NCI-H187 treated with DMSO at 0.1 percent for 48 hours (cell line): ENCODE data around the gene MEAK7.

Experiments used
- DNase-seq: peaks from one replicate; lab custom pipeline; 2025; lab: John Stamatoyannopoulos, UW

MEAK7 gene

DNA sequence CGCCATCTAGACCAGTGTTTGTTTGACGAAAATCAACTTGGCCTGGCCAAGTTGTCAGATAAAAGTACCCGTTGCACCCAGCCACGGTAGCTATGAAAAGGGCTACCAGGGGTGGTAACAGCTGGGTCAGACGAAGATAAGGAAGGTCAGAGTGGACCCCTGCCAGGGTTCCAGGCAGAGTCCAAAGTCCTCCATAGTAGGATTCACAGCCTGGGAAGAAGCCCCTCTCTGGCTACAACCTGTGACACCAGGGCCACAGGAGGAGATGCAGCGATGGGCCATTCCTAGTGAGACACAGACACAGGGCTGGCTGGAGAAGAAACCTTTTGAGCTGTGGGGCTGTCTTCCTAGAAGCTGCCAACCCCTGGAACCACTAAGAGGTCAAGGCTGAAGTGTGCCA lies 39.3 kb downstream of the MEAK7 start:
- DNase-seq, result no peak

DNA sequence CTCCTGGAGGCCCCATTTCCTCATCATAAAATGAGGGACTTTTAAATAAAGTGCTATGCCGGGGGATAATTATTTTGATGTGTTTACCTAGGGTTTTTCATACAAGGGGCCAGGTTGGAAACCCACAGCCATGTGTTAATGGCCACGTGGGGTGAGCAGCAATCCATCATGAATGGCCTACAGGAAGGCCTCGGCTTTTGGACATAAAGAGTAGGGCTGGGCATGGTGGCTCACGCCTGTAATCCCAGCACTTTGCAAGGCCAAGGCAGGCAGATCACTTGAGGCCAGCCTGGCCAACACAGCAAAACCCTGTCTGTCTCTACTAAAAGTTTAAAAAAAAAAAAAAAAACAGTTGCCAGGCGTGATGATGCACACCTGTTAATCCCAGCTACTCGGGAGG lies 40.3 kb downstream of the MEAK7 start:
- DNase-seq, result no peak

DNA sequence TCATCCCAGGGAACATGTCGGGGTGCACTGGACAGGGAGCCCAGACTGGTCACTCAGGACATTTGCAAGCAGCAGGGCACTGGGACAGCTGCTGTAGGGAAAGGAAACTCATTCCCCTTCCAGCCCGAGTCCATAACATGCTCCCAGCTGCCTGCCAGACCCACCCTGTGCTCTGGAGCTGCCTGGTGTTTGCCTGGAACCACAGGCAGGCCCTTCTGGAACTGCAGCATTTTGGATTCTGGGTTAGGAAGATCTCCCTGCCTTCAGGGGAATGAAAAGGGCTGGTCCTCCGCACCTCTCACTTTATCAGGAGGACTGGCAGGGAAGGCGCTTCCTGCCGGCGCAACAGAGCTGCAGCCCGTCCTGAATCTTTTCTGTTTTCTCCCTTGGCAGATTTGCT lies 41.2 kb downstream of the MEAK7 start:
- DNase-seq, result no peak

DNA sequence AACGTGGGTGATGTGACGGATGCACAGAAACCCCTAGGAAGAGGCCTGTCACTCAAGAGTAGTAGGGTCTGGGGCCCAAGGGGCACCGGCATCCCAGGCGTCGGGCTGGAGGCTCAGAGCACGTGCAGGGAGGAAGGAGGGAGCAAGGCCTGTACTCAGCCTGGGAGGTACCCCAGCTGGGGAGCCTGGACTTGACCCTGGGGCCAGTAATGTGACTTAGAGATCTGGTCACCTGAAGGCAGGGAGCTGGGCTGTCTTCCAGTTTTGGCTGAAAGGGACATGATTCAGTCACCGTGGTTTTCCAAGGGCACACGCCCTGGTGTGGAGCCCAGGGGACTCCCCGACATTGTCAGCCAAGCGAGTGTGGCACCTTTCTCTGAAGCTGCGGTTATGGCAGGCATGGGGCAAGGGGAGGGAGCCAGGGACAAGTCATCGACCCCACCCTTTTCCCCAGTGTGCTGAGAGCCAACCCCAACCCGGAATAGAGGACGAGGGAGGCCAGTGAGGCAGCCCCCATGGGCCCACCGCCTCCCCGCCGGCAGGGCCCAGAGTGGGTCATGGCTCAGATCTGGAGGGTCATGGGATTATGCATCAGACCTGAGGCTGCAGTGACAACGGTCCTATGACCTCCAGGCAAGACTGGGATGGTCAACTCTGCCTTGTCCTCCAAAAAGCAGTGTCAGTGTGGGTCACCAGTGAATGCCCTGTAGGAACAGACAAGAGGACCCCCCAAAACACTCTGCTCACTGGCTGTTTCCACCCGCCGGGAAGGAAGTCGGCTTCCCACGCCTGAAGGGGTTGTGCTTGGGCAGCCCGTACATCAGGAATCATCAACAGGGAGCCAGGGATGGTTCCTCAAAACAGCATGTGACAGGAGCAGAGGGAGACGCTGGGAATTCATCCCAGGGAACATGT lies 41.9 kb downstream of the MEAK7 start:
- no peak for DNase-seq

DNA sequence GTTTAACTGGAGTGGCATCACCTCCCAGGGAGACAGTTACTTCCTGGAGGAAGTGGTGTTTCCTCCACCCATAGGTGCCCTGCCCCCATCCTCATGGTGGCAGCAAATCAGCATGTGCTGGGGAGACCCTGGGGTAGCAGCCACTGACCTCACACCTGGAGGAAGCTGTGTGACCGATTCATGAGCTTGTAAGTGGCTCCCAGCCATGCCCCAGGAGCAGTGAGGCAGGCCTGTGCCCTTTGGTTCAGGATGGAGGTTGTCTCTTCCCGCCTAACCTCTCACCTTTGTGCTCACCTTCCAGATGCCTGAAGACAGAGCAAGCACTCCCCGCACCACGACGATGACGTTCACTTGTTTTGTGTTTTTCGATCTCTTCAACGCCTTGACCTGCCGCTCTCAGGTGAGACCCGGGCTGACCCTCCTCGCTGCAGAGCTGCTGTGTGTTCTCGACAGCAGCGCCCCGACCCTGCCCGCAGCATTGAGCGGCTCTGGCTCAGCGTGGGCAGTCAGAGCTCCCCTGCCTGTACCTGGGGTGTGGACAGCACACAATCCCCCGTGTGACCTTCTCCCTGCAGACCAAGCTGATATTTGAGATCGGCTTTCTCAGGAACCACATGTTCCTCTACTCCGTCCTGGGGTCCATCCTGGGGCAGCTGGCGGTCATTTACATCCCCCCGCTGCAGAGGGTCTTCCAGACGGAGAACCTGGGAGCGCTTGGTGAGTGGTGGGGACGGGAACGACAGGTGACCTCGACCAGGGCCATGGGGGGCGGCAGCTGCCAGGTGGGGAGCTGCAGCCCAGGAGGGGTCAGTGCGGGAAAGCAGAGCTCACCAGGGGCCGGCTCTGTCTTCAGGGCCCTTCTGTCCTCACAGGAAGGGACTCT lies 42.8 kb downstream of the MEAK7 start:
- DNase-seq, result no peak

DNA sequence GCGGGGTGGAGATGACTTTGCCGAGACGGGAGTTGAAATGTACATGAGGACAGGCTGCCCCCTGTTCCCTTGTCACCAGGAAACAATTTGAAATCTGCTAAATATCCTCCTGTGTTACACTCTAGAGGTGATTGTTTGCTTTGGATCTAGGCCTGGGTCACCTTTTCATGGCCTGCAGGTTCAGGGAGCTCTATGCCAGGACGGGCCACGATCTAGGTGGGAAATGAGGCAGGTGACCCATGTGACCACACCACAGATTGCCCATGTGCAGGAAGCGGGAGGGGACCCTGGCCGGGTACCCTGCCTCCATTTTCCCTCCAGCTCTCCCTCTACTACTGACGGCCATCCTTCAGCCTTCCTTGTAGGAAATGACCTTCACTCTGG lies 43.4 kb downstream of the MEAK7 start:
- no peak for DNase-seq

DNA sequence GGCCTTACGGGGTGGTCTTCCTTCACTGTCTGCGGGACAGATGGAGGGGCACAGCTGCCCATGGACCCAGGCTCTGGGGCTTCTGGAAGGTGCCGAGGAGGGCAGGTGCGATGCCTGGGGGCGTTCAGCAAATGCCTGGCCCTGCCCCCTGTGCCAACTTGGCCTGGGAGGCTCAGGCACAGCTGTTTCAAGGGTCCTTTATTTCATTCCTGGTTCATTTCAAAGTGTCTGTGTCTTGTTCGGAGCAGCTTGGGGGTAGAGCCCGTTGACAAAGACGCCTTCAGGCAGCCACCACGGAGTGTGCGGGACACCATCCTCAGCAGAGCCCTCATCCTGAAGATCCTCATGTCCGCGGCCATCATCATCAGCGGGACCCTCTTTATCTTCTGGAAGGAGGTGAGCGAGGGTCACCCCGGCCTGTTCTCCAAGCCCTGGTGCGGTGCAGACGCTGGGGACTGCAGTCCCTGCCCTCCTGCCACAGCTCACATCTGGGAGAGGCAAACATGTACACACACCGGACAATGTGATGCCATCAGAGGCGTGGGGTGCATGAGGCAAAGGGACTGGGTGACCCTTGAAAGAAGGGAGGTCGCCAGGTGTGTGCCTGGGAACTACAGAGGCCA lies 43.9 kb downstream of the MEAK7 start:
- DNase-seq, result no peak

DNA sequence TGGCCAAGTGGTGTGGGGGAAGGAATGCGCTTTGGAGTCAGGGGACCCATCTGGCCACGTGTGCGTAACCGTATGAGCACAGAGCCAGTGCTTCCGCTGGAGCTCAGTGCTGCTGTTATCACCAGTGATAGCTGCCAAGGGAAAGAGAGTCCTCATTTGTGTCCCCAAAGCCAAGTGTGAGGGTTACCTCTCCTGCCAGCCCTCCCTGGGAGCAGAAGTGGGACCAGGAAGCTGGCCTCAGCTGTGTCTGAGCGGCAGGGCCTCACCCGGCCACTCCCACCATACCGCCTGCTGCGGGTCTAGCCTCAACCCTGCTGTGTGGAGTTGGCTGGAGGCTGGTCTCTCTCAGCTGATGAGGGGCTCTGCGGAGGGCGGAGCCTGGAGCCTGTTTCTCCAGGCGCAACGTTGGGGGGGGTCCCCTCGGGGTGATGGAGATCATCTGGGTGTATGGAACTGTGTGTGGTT lies 44.5 kb downstream of the MEAK7 start:
- DNase-seq, result no peak

DNA sequence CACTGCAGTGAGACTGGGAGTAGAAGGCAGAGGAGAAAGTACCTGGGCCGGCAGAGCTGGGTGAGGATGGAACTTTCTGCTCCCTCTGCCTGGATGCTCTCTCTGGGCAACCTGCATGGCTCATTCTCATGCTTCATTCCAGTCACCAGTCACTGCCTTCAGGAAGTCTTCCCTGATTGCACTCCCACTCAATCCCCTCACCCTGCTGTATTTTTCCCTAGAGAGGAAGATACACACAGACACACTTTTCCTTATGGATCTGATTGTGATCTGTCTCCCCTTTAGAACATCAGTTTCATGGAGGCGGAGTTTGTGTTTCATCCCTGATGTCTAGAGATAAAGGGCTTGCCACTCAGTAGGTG lies 44.9 kb downstream of the MEAK7 start:
- DNase-seq, result no peak

DNA sequence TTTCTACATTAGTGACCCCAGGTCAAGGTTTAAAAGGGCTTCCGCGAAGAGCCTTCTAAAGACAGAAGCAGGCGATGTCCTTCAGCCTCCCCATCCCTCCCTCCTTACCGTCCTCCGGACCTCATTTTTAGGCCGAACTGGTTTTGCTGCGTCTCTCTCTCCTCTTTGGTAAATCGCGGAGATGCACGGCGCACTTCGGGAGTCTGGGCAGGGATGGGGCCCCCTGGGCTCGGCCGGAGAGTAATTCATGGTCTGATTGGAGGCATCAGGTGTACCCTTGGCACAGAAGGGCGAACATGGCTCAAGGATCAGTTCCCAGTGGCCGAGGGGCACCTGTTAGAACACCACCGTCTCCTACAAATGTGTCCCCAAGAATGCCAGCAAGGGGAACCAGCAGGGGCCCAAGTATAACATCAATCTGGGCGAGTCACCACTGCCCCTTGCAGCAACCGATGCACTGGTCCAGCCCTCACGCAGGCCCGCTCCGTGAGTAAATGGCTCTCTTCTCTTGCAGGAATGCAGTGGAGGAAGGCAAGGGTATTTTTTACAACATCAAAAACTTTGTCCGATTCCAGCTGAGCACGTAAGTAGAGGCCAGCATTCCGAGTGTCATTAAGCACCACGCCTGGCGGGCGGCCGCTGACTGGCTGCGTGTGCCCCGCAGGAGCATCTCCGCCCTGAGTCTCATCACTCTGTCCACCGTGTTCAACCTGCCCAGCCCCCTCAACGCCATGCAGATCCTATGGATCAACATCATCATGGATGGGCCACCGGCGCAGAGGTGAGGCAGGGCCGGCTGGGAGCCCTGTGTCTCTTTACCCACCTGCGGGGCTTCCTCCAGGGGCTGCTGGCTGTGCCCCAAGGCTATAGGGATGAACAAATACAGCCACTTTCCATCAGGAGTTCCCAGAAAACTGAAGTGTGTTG lies 45.6 kb downstream of the MEAK7 start:
- no peak for DNase-seq

DNA sequence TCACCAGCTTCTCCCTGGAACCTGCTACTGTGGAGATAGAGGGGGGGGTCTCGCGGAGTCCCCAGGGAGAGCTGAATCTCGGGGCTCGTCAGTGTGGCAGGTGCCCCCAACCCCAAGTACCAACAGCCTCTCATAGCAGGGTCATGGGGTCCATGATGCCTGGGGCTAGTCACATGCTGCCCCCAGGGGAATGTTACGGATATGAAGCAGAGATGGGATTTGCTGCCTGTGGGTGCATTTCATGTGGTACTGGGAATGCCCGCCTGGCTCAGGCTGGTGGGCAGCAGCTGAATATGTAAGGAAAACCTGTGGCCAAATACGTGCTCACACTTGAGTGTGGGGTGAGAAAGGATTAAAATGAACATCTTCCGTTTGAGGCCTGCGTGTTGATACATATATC lies 49.4 kb downstream of the MEAK7 start:
- DNase-seq, result no peak
